Measurements from ENCODE around the gene UTP14A. TPM values are rescaled to one million over a fixed set of nuclear protein-coding genes. Genes with fewer than 3 reads are reported as not detected.

The UTP14A gene
- total and polyA plus RNA-seq, 2 of the 13 experiments (the other 11 are each of a cell fraction or from before 2014, with no cell fraction given) = 7.4 to 19.0 TPM

- TF ChIP-seq ONECUT2 (CRISPR knock-in tag; IDR thresholded peaks at IDR 0.05) (no peak), NPAS2 (CRISPR knock-in tag; IDR thresholded peaks at IDR 0.05; ENCODE audit: borderline replicate concordance) (no peak), ZNF329 (CRISPR knock-in tag; IDR thresholded peaks at IDR 0.05; ENCODE audit: low read depth) (no peak), ZBTB7B (CRISPR knock-in tag; IDR thresholded peaks at IDR 0.05) (no peak), ZNF75D (CRISPR knock-in tag; IDR thresholded peaks at IDR 0.05; ENCODE audit: borderline replicate concordance) (no peak), ZNF3 (CRISPR knock-in tag; IDR thresholded peaks at IDR 0.05) (no peak), ZNF782 (CRISPR knock-in tag; IDR thresholded peaks at IDR 0.05; ENCODE audit: borderline replicate concordance) (no peak), ZNF263 (CRISPR knock-in tag; IDR thresholded peaks at IDR 0.05) (no peak), ASH2L (IDR thresholded peaks at IDR 0.05; ENCODE audit: insufficient read length, low read depth, low read length) (peak; percentile 37), GLI4 (CRISPR knock-in tag; IDR thresholded peaks at IDR 0.05; ENCODE audit: borderline replicate concordance) (no peak), PHF21A (CRISPR knock-in tag; IDR thresholded peaks at IDR 0.05) (peak; percentile 28; the same call in 1 of the 2 replicates), RARA (CRISPR knock-in tag; IDR thresholded peaks at IDR 0.05) (no peak), ZNF556 (CRISPR knock-in tag; IDR thresholded peaks at IDR 0.05; ENCODE audit: borderline replicate concordance) (0 out of 2 replicates have a peak, but pooled peaks have one; percentile 37), POLR2AphosphoS2 (IDR thresholded peaks at IDR 0.05; ENCODE audit: low read depth, low read length) (no peak), BRCA1 (CRISPR knock-in tag; IDR thresholded peaks at IDR 0.05) (no peak), ZNF740 (CRISPR knock-in tag; IDR thresholded peaks at IDR 0.05) (no peak), FOSL1 (CRISPR knock-in tag; IDR thresholded peaks at IDR 0.05; ENCODE audit: borderline replicate concordance) (no peak), SIN3A (IDR thresholded peaks at IDR 0.05; ENCODE audit: borderline replicate concordance, low read depth, low read length) (peak; percentile 75), ZXDC (CRISPR knock-in tag; IDR thresholded peaks at IDR 0.05) (no peak), ZNF276 (CRISPR knock-in tag; IDR thresholded peaks at IDR 0.05; ENCODE audit: low read depth) (0 out of 2 replicates have a peak, but pooled peaks have one; percentile 29), GABPB1 (CRISPR knock-in tag; IDR thresholded peaks at IDR 0.05) (peak; percentile 95), KLF6 (CRISPR knock-in tag; IDR thresholded peaks at IDR 0.05) (no peak), ZNF552 (CRISPR knock-in tag; IDR thresholded peaks at IDR 0.05; ENCODE audit: borderline replicate concordance) (no peak), ZNF784 (CRISPR knock-in tag; IDR thresholded peaks at IDR 0.05; ENCODE audit: borderline replicate concordance) (no peak), TOPORS (CRISPR knock-in tag; IDR thresholded peaks at IDR 0.05) (0 out of 2 replicates have a peak, but pooled peaks have one; percentile 36), ZFP62 (CRISPR knock-in tag; IDR thresholded peaks at IDR 0.05) (no peak)
Measured at GRCh38 chrX:129905787-129906580, at the start of gene UTP14A (continued).

Data from HepG2 (cell line).